SK-N-SH treated with all-trans-retinoic acid at 6 μM for 48 hours (cell line): Measurements from ENCODE around the gene SERP2.

Experiments used
- ATAC-seq: fragments of 200-7000 bp; cut with Tn5 transposase; 3 replicates; pipeline ENCODE4 v1.9.1; 2020; ENCODE audit warnings: mild to moderate bottlenecking, moderate library complexity
- ARNTL ChIP-seq: fragments of 450-650 bp; formaldehyde crosslinking; IDR thresholded peaks from 2 replicates; pipeline ENCODE4 v1.5.0; 2020; ENCODE audit warnings: low read depth, mild to moderate bottlenecking, moderate library complexity, borderline replicate concordance
- BACH2 ChIP-seq: fragments of 250-450 bp; sonication (Bioruptor Pico); IDR thresholded peaks from 2 replicates; pipeline ENCODE4 v1.9.0; 2021; ENCODE audit warnings: mild to moderate bottlenecking, borderline replicate concordance
- CREB5 ChIP-seq: fragments of 250-450 bp; sonication (Bioruptor Pico); IDR thresholded peaks from 2 replicates; pipeline ENCODE4 v1.5.1; 2020; ENCODE audit warnings: low read depth, mild to moderate bottlenecking, moderate library complexity
- CSDC2 ChIP-seq: fragments of 250-450 bp; sonication (Bioruptor Pico); IDR thresholded peaks from 2 replicates; pipeline ENCODE4 v1.5.0; 2020; ENCODE audit warnings: mild to moderate bottlenecking, moderate library complexity
- CSRNP3 ChIP-seq: fragments of 250-450 bp; sonication (Bioruptor Pico); IDR thresholded peaks from 2 replicates; pipeline ENCODE4 v1.5.1; 2021; ENCODE audit warnings: mild to moderate bottlenecking, moderate library complexity
- ESRRG ChIP-seq: fragments of 250-450 bp; sonication (Bioruptor Pico); IDR thresholded peaks from 2 replicates; pipeline ENCODE4 v1.6.1; 2021; ENCODE audit warnings: mild to moderate bottlenecking
- GLIS3 ChIP-seq: fragments of 250-450 bp; sonication (Bioruptor Pico); IDR thresholded peaks from 2 replicates; pipeline ENCODE4 v1.5.0; 2020; ENCODE audit warnings: mild to moderate bottlenecking, moderate library complexity
- OSR1 ChIP-seq: fragments of 250-450 bp; sonication (Bioruptor Pico); IDR thresholded peaks from 2 replicates; pipeline ENCODE4 v1.8.0; 2022; ENCODE audit warnings: moderate library complexity, mild to moderate bottlenecking, inconsistent platforms
- PATZ1 ChIP-seq: fragments of 250-450 bp; sonication (Bioruptor Pico); IDR thresholded peaks from 2 replicates; pipeline ENCODE4 v1.8.0; 2020; ENCODE audit warnings: mild to moderate bottlenecking, moderate library complexity, borderline replicate concordance
- POU6F1 ChIP-seq: fragments of 250-450 bp; sonication (Bioruptor Pico); IDR thresholded peaks from 2 replicates; pipeline ENCODE4 v1.8.0; 2021; ENCODE audit warnings: low read depth, mild to moderate bottlenecking, moderate library complexity, borderline replicate concordance
- RARB ChIP-seq: fragments of 250-450 bp; sonication (Bioruptor Pico); IDR thresholded peaks from 2 replicates; pipeline ENCODE4 v1.8.0; 2021; ENCODE audit warnings: mild to moderate bottlenecking, moderate library complexity
- TOX ChIP-seq: fragments of 250-450 bp; sonication (Bioruptor Pico); IDR thresholded peaks from 2 replicates; pipeline ENCODE4 v1.8.0; 2021; ENCODE audit warnings: mild to moderate bottlenecking, moderate library complexity, borderline replicate concordance
- TSHZ2 ChIP-seq: fragments of 250-450 bp; sonication (Bioruptor Pico); IDR thresholded peaks from 2 replicates; pipeline ENCODE4 v1.5.0; 2020; ENCODE audit warnings: mild to moderate bottlenecking, moderate library complexity
- ZFP3 ChIP-seq: fragments of 250-450 bp; sonication (Bioruptor Pico); IDR thresholded peaks from 2 replicates; pipeline ENCODE4 v1.5.0; 2020; ENCODE audit warnings: mild to moderate bottlenecking, moderate library complexity
- ZFP30 ChIP-seq: fragments of 450-650 bp; formaldehyde crosslinking; IDR thresholded peaks from 2 replicates; pipeline ENCODE4 v1.5.0; 2022; ENCODE audit warnings: mild to moderate bottlenecking, moderate library complexity
- ZNF565 ChIP-seq: fragments of 450-650 bp; formaldehyde crosslinking; conservative IDR thresholded peaks from 2 replicates; pipeline ENCODE4 v1.5.0; 2020; ENCODE audit warnings: low read depth, mild to moderate bottlenecking, moderate library complexity
- ZNF8 ChIP-seq: fragments of 450-650 bp; formaldehyde crosslinking; IDR thresholded peaks from 2 replicates; pipeline ENCODE4 v1.5.0; 2020; ENCODE audit warnings: mild to moderate bottlenecking, moderate library complexity

Gene SERP2

GRCh38 chr13:44413095-44413494 is 39.5 kb downstream of the SERP2 start (continued):
- TF ChIP-seq TSHZ2 (CRISPR knock-in tag): no peak
- TF ChIP-seq, all 23 proteins: peak for 0

- no peak for ATAC-seq
- TF ChIP-seq TOX (CRISPR knock-in tag): no peak
- TF ChIP-seq POU6F1 (CRISPR knock-in tag): no peak
- no peak for TF ChIP-seq PATZ1
- TF ChIP-seq CSDC2: no peak
- TF ChIP-seq, all 23 proteins: peak for 0
Measured at GRCh38 chr13:44414716-44415115, 41.1 kb downstream of the SERP2 start.

GRCh38 chr13:44415815-44416214 is 42.2 kb downstream of the SERP2 start:
- ATAC-seq: no peak

More at GRCh38 chr13:44415815-44416214, 42.2 kb downstream of the SERP2 start:
- TF ChIP-seq ZNF565 (CRISPR knock-in tag) (no peak), CSRNP3 (no peak), CSDC2 (no peak), ZFP30 (no peak), TOX (CRISPR knock-in tag) (no peak), ZFP3 (CRISPR knock-in tag) (no peak), BACH2 (no peak), ZNF8 (CRISPR knock-in tag) (no peak), PATZ1 (no peak), CREB5 (CRISPR knock-in tag) (no peak), RARB (CRISPR knock-in tag) (no peak), OSR1 (CRISPR knock-in tag) (no peak), ARNTL (CRISPR knock-in tag) (no peak), ESRRG (CRISPR knock-in tag) (no peak), GLIS3 (CRISPR knock-in tag) (no peak)
- TF ChIP-seq, all 23 proteins: peak for 0
